B cell (primary cell): ENCODE data around the gene NDST1. TPM values are rescaled to one million over a fixed set of nuclear protein-coding genes. Genes with fewer than 3 reads are reported as not detected.

ENCODE experiments used
- ATAC-seq: fragments of 200-7000 bp; cut with Tn5 transposase; one replicate; pipeline ENCODE4 v1.10.0; 2021; ENCODE audit warnings: low read depth, mild to moderate bottlenecking, moderate number of reproducible peaks, moderate library complexity
- CTCF ChIA-PET: fragments of 350-600 bp; sonication (Branson Sonifier 250); formaldehyde crosslinking; loops from one replicate; lab custom pipeline; 2021; ENCODE audit warnings: antibody characterized with exemption, inconsistent platforms; lab: Charles Lee
- POLR2A ChIA-PET: fragments of 350-600 bp; sonication (Branson Sonifier 250); formaldehyde crosslinking; loops from one replicate; lab custom pipeline; 2021; ENCODE audit warnings: antibody characterized with exemption; lab: Charles Lee
- DNase-seq: peaks from one replicate; pipeline ENCODE4 v3.0.0; 2013
- H2AFZ ChIP-seq: 2 replicates; pipeline ENCODE4 v1.6.1; 2012; ENCODE audit warnings: mild to moderate bottlenecking, low read depth, low read length; ENCODE audit not compliant: insufficient read depth, poor library complexity, severe bottlenecking
- H3K27ac ChIP-seq, 2 donors: 1 replicate in 1 of 2; 2 replicates in 1 of 2; pipeline ENCODE4 v1.5.1; 2012 to 2013; ENCODE audit warnings: low read length in 2 of 2, mild to moderate bottlenecking in 2 of 2, moderate library complexity in 1 of 2
- H3K27me3 ChIP-seq, 4 experiments: fragments of 200-600 bp in 1 of 4; sonication (generic) in 1 of 4; replicated peaks in 1 of 4; 1 replicate in 2 of 4; 2 replicates in 2 of 4; pipeline versions ENCODE4 v1.6.1 to v1.7.0; 2013 to 2016; ENCODE audit warnings: low read length in 3 of 4, mild to moderate bottlenecking in 2 of 4, mixed read lengths in 1 of 4, moderate library complexity in 1 of 4; ENCODE audit not compliant: insufficient read depth in 4 of 4, control insufficient read depth in 3 of 4; ENCODE audit errors: control extremely low read depth in 1 of 4
- H3K36me3 ChIP-seq, 2 experiments: replicated peaks in 1 of 2; 1 replicate in 1 of 2; 2 replicates in 1 of 2; pipeline versions ENCODE4 v1.6.1 to v1.7.1; 2013; ENCODE audit warnings: low read length in 1 of 2; ENCODE audit not compliant: insufficient read depth in 2 of 2, control insufficient read depth in 1 of 2; ENCODE audit errors: control extremely low read depth in 1 of 2, extremely low read depth in 1 of 2
- H3K4me1 ChIP-seq, 2 donors: fragments of 200-600 bp in 1 of 2; sonication (generic) in 1 of 2; 1 replicate in 1 of 2; 2 replicates in 1 of 2; pipeline versions ENCODE4 v1.5.1 to v1.6.1; 2013 to 2017; ENCODE audit warnings: low read length in 2 of 2; ENCODE audit not compliant: control insufficient read depth in 2 of 2, insufficient read depth in 2 of 2
- H3K4me2 ChIP-seq: replicated peaks from 2 replicates; pipeline ENCODE3; 2012; ENCODE audit warnings: mild to moderate bottlenecking, low read depth, low read length; ENCODE audit not compliant: poor library complexity, severe bottlenecking
- H3K4me3 ChIP-seq, 5 experiments: fragments of 200-600 bp in 1 of 5; sonication (generic) in 1 of 5; 1 replicate in 3 of 5; 2 replicates in 2 of 5; pipeline versions ENCODE4 v1.5.1 to v1.7.0; 2011 to 2016; ENCODE audit warnings: low read length in 4 of 5, mild to moderate bottlenecking in 4 of 5, low read depth in 2 of 5, control low read depth in 1 of 5, moderate library complexity in 1 of 5; ENCODE audit not compliant: insufficient read depth in 1 of 5; ENCODE audit errors: control extremely low read depth in 1 of 5, extremely low read depth in 1 of 5
- H3K79me2 ChIP-seq: fragments of 200-600 bp; sonication (generic); one replicate; pipeline ENCODE4 v1.6.0; 2016; ENCODE audit warnings: low read length; ENCODE audit not compliant: control insufficient read depth, insufficient read depth
- H3K9ac ChIP-seq: fragments of 200-600 bp; sonication (generic); 2 replicates; pipeline ENCODE4 v1.6.1; 2017; ENCODE audit warnings: mild to moderate bottlenecking, low read length, moderate library complexity
- H3K9me3 ChIP-seq, 3 donors: one replicate each; pipeline versions ENCODE4 v1.6.1 to v1.7.1; 2013; ENCODE audit warnings: low read length in 2 of 3; ENCODE audit not compliant: control insufficient read depth in 2 of 3, insufficient read depth in 1 of 3; ENCODE audit errors: control extremely low read depth in 1 of 3
- H4K20me1 ChIP-seq: 2 replicates; pipeline ENCODE4 v1.6.0; 2012; ENCODE audit warnings: mild to moderate bottlenecking, low read length; ENCODE audit not compliant: insufficient read depth, control insufficient read depth, poor library complexity, severe bottlenecking
- H3K27ac Mint-ChIP-seq: one replicate; pipeline ENCODE4 v1.8.0; 2021; ENCODE audit warnings: mixed read lengths
- H3K27me3 Mint-ChIP-seq: one replicate; pipeline ENCODE4 v1.8.0; 2021; ENCODE audit warnings: mixed read lengths
- H3K4me1 Mint-ChIP-seq: one replicate; pipeline ENCODE4 v1.8.0; 2021; ENCODE audit warnings: mixed read lengths
- H3K4me3 Mint-ChIP-seq: one replicate; pipeline ENCODE4 v1.8.0; 2021; ENCODE audit warnings: mixed read lengths
- H3K9me3 Mint-ChIP-seq: one replicate; pipeline ENCODE4 v1.8.0; 2022; ENCODE audit warnings: mixed read lengths; ENCODE audit not compliant: insufficient read depth
- EZH2 ChIP-seq: IDR thresholded peaks from 2 replicates; pipeline ENCODE4 v1.6.1; 2012; ENCODE audit warnings: borderline replicate concordance, low read depth, mild to moderate bottlenecking, moderate library complexity, low read length; ENCODE audit not compliant: insufficient read depth, poor library complexity, severe bottlenecking
- WGBS: methylation state at CpG from one replicate; pipeline ENCODE4 v1.1.5; 2013; ENCODE audit warnings: missing lambda C conversion rate; ENCODE audit not compliant: insufficient coverage; 5-methylcytosine and 5-hydroxymethylcytosine counted together
- intact Hi-C: fragments of 100-400 bp; cut with micrococcal nuclease; formaldehyde crosslinking; loops from one replicate; pipeline ENCODE4 v1.10.0; 2022
- polyA plus RNA-seq: library from polyadenylated mRNA; depleted of rRNA; stranded (reverse); fragments of >200 nt; gene quantifications from 2 replicates; pipeline ENCODE4 v1.2.3, GENCODE V29; 2012
- total RNA-seq, 2 donors: library from RNA; stranded (reverse); fragments of 120-200 nt in 1 of 2; gene quantifications; 1 replicate in 1 of 2; 2 replicates in 1 of 2; pipeline versions ENCODE4 v1.2.3 to v1.2.4, GENCODE V29; 2013 to 2022
- TF ChIP-seq, protein P1 (sequence below): fragments of 200-600 bp; IDR thresholded peaks from one replicate; pipeline ENCODE4 v1.8.0; 2022; ENCODE audit warnings: antibody characterized with exemption, mild to moderate bottlenecking

Gene NDST1
- total and polyA plus RNA-seq, 2 donors (not counting 1 experiment from before 2014, with no cell fraction given) = 4.3 to 7.0 TPM

DNA sequence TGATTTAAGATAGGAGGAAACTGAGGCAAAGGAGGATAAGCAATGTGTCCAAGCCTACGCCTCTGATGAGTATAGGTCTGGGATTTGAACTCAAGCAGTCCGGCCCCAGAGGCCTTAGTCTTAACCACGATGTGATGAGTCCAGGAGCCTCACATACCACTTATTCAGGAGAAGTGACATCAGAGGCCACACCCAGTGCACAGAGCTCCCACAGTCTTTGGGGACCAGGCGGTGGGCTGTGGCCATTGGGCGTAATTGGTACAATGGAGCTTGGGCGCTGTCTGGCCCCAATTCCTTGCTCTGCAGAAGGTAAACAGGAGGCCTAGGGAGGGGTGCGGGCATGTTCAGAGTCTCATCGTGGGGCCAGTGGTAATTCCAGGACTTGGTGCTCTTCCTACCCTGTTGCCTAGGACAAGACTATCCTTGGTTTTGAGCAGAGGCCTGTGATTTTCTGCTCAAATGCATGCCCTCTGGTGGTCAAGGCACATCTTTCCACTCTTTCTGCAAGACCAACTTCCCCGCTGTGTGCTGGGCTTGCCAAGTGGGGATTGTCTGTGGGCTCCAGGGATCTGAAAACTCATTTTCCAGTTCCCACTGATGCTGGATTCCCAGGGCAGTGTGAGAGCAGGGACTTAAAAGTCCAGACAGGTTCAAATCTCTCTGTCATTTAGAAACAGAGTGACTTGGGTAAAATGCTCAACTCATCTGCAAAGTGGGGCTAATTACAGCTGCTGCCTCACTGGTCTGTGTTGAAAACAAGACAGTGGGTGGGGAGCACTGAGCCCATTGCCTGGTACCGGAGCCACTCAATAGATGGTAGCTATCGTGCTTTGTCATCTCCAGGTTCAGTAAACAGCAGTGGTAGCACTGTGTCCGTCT is 15.8 kb downstream of the NDST1 start:
- no peak overlapping the region for H3K9ac ChIP-seq
- TF ChIP-seq, protein P1, sequence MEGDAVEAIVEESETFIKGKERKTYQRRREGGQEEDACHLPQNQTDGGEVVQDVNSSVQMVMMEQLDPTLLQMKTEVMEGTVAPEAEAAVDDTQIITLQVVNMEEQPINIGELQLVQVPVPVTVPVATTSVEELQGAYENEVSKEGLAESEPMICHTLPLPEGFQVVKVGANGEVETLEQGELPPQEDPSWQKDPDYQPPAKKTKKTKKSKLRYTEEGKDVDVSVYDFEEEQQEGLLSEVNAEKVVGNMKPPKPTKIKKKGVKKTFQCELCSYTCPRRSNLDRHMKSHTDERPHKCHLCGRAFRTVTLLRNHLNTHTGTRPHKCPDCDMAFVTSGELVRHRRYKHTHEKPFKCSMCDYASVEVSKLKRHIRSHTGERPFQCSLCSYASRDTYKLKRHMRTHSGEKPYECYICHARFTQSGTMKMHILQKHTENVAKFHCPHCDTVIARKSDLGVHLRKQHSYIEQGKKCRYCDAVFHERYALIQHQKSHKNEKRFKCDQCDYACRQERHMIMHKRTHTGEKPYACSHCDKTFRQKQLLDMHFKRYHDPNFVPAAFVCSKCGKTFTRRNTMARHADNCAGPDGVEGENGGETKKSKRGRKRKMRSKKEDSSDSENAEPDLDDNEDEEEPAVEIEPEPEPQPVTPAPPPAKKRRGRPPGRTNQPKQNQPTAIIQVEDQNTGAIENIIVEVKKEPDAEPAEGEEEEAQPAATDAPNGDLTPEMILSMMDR = peak; percentile 68
- TF ChIP-seq EZH2 = no peak
- H3K9me3 Mint-ChIP-seq = no peaks in the 10 kb centered on the region
- H3K27me3 ChIP-seq = no peaks in the 10 kb centered on the region
- H2AFZ ChIP-seq = no peak overlapping the region
- no peak overlapping the region for H3K4me3 Mint-ChIP-seq
- H3K4me1 Mint-ChIP-seq = no peaks in the 10 kb centered on the region
- no peaks in the 10 kb centered on the region for H3K9me3 ChIP-seq
- no peak overlapping the region for H3K4me3 ChIP-seq
- H3K79me2 ChIP-seq = no peaks in the 10 kb centered on the region
- no peaks in the 10 kb centered on the region for H3K36me3 ChIP-seq
- ATAC-seq = no peak
- POLR2A ChIA-PET = interaction anchor here (0.5 kb wide), 1 partner anchor 65 kb away, joined by 3 read pairs; no protein-coding TSS in a partner anchor
- no peak overlapping the region for H3K27ac Mint-ChIP-seq
- CTCF ChIA-PET = interaction anchor here (0.7 to 6.1 kb wide), 12 partner anchors 8 to 127 kb away, joined by 3 to 126 read pairs (median 4); partner anchors contain the start of gene RPS14
- no peaks in the 10 kb centered on the region for H3K27me3 Mint-ChIP-seq
- no peak overlapping the region for H3K27ac ChIP-seq
- no peaks in the 10 kb centered on the region for H4K20me1 ChIP-seq
- no peak overlapping the region for H3K4me2 ChIP-seq
- 85% methylated on average over 12 of the region's 12 CpGs for WGBS
- no peaks in the 10 kb centered on the region for H3K4me1 ChIP-seq
- intact Hi-C loops = loop anchor here (1.0 to 2.0 kb wide), 2 partner anchors 36 to 73 kb away; no protein-coding TSS in a partner anchor
- DNase-seq = peak; percentile 66

DNA sequence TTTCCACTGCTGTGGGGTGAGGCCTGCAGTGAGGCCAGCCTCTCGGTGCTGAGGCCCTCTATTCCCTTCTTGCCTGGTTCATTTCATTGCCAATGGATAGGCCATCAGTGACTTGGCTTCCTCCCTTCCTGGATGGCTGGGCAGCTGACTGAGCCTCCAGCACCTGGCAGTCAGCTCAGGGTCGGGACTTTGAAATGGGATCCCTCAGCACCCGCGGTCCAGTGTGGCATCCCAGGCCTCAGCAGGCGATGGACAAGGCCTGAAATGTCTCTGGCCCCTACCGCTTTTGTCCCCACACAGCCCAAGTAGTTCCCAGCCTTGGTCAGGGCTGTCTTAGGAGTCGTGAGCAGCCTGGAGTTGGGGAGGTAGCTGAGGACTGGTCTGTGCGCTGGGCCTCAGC is 17.2 kb downstream of the NDST1 start:
- Histone ChIP-seq H2AFZ (no peak overlapping the region), H3K36me3 (no peaks in the 10 kb centered on the region), H4K20me1 (no peaks in the 10 kb centered on the region), H3K79me2 (no peaks in the 10 kb centered on the region), H3K27me3 (no peaks in the 10 kb centered on the region), H3K4me1 (no peaks in the 10 kb centered on the region), H3K4me2 (no peak overlapping the region), H3K9ac (no peak overlapping the region), H3K9me3 (no peaks in the 10 kb centered on the region), H3K27ac (no peak overlapping the region), H3K4me3 (no peak overlapping the region)
- DNase-seq (no peak), ATAC-seq (no peak)
- POLR2A ChIA-PET = no interaction called here
- H3K4me1 Mint-ChIP-seq = no peaks in the 10 kb centered on the region
- no peaks in the 10 kb centered on the region for H3K27me3 Mint-ChIP-seq
- H3K4me3 Mint-ChIP-seq = no peak overlapping the region
- H3K9me3 Mint-ChIP-seq = no peaks in the 10 kb centered on the region
- H3K27ac Mint-ChIP-seq = no peak overlapping the region
- WGBS = over 99% methylated on average over 8 of the region's 8 CpGs
- intact Hi-C loops = no loop called here
- no peak for TF ChIP-seq EZH2
- CTCF ChIA-PET = interaction anchor here (1.1 to 6.1 kb wide), 7 partner anchors 9 to 129 kb away, joined by 3 to 126 read pairs (median 4); no protein-coding TSS in a partner anchor
